HG03439 (cell line): ENCODE measurements around the gene TRPM3.

Experiments
- ATAC-seq: cut with Tn5 transposase; IDR thresholded peaks from one replicate; pipeline ENCODE4 v1.9.1; 2021; ENCODE audit warnings: mild to moderate bottlenecking, moderate library complexity; ENCODE audit not compliant: unreplicated experiment

The TRPM3 gene

DNA sequence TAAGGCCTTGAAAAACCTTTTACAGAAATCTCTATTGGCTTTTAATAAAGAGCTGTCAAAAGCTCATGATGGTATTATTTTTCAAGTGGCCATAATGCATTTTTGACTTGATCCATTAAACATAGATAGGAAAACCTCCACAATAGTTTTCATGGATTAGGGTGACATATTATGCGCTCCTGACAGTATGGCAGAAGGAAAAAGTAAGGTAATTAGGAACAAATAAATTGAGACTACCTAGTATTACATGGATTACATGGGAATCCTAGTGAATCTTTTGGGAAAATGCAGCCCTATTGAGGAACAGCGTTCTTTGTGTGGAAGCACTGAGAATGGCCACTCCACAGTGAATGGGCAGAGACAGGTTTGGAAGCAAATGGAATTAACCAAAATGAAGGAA lies 171.2 kb downstream of the TRPM3 start:
- ATAC-seq = no peak

DNA sequence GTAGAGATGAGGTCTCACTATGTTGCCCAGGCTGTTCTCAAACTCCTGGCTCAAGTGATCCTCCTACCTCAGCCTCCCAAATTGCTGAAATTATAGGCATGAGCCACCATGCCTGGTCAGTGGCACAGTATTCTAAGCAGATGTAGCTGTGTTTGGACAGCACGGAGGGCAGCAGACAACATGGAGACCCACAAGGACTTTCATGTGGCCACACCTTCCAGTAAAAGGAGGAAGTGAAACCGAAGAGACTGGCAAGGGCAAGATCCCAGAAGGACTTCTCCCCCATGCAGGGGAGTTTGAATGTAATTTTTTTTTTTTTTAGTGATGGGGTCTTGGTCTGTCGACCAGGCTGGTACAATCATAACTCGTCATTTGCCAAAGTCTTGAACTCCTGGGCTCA lies 172.2 kb downstream of the TRPM3 start:
- no peak for ATAC-seq

DNA sequence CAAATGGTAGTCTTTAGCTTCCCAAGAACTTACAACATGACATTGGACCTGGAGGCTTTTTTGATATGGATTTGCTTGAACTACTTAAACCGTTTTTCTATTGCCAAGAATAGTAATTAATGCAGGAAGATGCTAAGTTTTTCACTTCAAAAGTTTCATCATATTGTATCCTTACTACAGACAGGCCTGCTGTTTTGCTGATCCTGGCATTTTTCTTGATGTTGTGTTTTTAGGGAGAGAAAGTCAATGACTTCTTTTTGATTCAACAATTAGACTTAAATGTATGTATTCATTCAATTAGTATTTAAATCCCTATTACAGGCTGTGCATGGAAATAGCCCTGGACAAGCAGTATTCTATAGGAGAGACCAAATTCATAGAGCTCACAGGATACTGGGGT lies 172.7 kb downstream of the TRPM3 start:
- ATAC-seq = no peak

DNA sequence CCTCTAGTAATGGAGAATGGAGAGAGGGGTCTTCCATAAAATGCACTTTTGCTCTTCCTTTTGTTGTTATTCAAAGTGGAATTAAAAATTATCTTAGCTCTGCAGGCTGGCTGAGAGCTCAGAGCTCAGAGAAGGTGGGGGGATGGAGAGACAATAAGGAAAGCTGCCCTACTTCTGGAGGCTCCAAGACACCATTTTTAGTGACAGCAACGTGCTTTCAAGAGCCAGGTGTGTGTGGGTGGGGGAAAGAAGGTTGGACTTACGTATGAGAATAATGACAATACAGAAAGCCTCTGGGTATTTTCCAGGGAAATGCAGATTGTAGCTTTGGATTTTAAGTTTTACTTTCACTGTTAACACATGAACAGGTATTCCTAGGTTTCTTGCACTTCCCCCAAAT lies 173.9 kb downstream of the TRPM3 start:
- no peak for ATAC-seq

DNA sequence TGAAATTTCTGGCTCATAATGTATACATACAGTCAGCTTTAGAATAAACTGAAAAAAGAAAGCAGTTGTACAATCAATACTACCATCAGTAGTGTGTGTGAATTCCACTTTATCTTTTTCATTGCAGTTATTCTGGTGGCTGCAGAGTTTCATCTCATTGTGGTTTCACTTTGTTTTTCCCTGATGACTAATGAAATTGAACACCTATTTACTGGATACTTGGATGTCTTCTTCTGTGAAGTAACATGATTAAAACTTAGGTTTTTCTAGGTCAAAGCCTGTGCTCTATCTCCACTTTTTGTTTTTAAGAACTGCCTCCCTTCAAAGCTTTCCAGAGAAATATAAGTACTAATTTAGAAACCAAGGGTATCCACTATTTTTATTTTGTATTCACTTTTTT lies 174.3 kb downstream of the TRPM3 start:
- ATAC-seq = no peak

DNA sequence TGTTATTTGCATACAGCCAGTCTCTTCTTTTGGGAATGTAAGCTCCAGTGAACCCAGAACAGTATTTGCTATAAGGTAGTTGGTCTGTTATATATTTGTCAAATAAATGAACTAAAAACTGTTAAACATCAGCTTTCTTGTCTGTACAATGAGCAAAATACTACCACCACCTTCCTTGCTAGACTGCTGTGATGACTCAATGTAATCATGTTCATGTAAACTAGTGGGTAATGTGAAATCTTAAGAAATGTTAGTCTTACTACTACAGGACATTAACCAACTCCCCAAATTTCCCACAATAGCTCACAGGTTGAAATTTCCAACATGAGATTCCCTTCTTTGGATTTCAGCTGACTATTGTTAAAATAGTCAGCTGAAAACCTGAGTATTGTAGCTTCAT lies 176.1 kb downstream of the TRPM3 start:
- no peak for ATAC-seq

DNA sequence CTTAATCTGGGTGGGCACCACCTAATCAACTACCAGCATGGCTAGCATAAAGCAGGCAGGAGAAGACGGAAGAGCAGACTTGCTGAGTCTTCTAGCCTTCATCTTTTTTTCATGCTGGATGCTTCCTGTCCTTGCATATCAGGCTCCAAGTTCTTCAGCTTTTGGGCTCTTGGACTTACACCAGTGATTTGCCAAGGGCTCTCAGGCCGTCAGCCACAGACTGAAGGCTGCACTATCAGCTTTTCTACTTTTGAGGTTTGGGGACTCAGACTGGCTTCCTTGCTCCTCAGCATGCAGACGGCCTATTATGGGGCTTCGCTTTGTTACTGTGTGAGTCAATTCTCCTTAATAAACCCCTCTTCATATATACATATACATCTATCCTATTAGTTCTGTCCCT lies 180.2 kb downstream of the TRPM3 start:
- no peak for ATAC-seq

DNA sequence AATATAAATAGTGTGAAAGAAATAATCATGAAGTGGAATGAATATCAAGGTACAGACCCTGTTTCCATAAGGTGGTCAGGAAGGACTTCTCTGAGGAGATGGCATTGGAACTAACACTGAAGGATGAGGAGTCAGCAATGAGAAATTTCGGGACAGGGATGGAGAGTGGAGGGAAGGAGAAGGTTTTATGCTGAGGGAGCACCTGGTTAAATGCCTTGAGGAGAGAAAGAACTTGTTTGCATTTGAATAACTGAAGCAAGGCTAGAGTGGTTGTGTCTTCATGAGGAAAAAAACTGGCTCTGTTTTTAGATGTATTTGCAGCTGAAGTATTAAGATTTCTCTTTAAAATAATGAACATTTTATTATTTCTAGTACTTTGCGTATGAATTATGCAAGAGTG lies 180.8 kb downstream of the TRPM3 start:
- ATAC-seq = no peak

DNA sequence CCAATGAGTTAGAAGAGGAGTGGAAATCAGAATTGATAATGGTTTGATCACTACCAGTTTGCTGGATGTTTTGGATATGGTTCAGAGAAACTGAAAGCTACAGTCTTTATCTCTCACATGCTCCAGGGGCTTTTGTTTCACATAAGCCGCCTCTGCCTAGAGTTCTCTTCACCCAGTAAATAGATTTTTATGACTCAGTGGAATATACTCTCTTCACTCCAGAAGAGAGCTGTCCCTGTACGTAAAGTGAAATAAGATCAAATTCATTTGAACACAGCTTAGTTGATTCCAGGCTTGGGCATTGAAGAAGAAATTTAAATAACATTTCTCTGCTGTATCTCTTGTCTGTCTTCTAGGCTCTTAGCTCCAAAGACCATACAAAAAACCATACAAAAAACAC lies 184.9 kb downstream of the TRPM3 start:
- ATAC-seq = no peak

DNA sequence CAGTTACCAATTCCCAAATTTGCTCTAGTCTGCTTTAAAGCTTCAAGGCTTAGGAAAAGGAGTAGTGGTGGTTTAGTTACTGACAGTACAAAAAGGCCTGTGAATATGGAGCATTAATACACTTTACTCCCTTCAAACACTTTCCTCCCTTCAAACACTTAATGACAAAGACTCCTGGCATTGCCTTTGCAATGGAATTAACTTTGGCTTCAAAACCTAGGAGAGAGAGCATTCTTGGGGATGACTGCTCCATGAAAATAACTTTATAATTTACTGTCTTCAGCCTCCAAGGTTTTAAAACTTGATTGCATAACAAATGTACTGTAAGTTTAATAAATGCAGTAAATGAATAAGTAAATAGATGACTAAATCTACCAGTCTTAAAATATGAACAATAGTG lies 185.6 kb downstream of the TRPM3 start:
- ATAC-seq = no peak

DNA sequence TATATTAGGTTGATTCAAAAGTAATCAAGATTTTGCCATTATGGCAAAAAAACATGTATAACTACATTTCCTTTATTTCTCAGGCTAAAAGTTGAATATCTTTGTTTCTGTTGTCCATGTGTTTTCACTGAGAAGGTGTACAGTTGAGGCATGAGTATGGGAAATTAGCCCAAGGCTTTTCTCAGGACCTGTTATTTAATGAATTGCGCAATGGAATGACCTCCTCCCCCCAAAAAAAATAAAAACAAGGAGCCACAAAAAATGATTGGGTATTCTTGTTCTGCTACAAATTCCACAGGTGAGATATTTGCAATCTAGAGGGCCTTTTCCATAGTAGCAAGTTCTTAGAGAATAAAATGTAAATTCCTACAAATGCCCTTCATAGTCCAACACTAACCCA lies 186.8 kb downstream of the TRPM3 start:
- no peak for ATAC-seq

DNA sequence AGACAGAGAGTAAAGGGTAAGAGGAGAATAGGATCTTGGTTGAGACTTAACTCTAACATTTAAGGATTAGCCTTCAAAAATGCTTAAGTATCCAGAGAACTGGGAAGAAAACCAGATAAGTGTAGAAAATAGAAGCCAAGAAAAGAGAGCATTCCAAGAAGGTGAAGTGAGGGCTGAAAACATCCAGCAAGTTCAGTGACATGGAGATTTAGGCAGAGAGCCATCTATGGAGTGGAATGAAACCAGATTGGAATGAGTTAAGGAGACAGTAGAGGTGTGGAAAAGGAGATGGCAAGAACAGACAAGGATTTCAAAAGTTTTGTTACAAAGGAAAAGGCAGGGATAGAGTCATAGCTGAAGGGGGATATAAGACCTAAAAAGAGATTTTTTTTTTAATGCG lies 188.1 kb downstream of the TRPM3 start:
- ATAC-seq = no peak

DNA sequence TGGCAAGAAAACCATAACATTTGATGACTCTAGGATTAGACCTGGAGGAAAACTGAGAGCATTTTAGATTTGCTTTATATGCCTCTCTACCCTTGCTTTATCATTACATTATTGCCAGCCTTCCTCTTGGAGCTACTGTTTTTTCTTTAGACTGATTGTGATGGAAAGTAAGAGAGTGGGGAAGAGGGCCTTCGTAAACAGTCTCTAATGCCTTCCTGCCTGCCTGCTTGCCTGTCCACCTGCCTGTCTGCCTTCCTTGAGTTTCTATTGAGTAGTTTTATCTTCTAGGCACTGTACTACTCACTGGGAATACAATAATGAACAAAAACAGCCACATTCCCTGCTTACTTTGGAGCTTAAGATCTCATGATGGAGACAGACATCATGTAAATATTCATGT lies 189.3 kb downstream of the TRPM3 start:
- no peak for ATAC-seq

DNA sequence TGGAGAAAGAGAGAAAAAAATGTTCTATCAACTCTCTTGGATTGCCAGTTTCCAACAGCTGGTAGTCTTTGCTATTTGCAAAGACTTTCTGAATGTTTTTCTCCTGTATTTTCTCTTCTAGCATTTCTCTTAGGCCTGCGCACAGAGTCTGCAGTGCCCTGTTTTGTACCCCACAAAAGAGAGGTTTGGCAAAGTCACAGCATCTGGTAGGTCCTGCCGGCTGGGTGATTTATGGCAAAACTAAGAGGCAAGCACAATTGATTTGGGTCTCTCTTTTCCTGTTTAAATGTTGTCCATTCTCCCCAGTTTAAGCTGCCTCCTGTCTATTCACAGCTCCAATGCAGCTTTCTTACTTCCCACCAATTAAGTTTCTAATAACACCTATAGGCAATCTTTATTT lies 193.9 kb downstream of the TRPM3 start:
- no peak for ATAC-seq

DNA sequence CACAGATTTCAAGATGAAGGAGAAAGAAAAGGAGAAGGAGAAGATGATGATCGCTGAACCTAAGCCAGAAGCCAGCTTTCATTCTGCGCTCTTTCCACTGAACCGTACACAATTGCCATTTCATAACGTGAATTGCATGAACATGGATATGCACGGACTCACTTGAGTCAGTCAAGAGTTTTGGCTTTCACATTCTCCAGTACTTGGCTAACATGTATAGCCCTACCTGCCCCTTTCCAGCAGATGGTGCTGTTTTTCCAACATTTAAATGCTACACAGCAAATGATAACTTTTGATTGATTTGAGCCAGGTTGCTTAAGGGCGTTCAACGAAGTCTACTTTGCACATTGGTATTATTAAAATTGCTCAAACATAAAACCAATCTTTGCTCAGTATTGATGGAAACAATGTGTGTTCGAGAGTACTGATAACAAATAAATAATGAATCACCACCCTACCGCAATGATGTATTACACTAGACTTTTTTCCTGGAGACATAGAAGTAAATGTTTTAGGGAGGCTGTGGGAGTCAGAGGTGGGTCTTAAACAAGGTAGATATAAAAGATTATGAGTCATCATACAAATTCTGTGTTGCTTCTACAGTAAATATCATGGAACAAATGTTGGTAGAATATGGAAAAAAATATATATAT lies 196.4 kb downstream of the TRPM3 start:
- peak; percentile 89 for ATAC-seq

DNA sequence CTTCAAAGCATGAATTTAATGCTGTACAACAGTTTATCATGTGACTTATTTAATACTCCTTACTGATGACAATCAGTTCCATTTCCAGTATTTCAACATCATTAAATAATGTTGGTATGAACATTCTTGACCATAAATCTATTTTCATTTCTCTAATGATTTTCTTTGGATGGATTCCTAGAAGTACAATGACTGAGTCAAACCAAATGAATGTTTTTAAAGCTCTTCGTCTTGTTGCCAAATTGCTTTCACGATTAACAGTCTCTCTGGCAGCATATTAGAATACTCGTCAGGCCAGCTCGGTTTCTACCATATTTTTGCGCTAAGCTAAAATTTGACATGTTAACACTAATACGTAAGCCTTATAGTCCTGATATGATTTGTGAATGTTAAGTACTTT lies 197.0 kb downstream of the TRPM3 start:
- no peak for ATAC-seq

DNA sequence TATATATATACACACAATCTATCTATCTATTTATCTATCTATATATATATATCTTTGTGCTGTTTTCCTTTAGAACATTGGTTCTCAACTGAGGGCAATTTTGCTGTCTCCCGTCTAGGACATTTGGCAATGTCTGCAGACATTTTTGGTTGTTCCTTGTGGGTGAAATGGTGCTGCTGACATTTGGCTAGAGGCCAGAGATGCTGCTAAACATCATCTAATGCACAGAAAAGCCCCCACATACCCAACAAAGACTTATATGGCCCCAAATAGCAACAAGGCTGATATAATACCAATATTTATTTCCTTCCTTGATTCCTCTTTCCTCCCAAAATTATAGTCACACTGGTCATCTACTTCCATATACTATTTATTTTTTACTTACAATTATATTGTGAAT lies 197.5 kb downstream of the TRPM3 start:
- ATAC-seq = no peak

DNA sequence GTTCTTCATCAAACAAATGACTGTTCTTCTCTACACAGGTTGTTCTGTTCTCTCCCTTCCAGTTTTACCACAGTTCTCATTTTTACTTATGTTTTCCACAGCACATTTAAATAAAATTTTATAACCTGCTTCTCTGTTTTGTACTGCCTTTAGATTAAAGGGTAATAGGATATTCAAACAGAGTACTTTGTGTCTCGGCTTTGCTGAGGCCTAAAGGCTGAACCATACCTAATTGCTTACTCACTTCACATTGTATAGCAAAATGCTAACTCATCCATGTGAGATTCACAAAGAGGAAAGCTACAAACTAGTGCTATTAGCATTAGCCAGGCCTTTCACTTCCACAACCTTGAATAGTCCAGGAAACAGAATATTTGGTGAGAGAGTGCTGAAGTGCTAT lies 200.3 kb downstream of the TRPM3 start:
- no peak for ATAC-seq

DNA sequence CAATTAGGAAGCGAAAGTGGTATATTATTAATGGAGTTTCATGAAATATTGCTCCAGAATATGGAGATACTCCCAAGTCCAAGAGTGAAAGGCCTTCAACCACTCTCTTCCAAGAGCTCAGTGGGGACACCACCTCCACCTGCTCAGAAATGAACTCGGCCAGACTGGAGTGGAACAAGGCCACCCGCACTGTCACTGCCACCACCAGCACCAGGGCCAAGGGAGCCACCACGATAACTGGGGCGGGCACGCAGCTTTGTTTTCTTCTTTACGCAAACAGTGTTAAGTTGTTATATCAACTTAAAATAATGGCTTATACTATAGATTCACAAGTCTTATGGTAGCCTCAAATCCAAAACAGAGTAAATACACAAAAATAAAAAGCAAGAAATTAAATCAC lies 204.1 kb downstream of the TRPM3 start:
- no peak for ATAC-seq

DNA sequence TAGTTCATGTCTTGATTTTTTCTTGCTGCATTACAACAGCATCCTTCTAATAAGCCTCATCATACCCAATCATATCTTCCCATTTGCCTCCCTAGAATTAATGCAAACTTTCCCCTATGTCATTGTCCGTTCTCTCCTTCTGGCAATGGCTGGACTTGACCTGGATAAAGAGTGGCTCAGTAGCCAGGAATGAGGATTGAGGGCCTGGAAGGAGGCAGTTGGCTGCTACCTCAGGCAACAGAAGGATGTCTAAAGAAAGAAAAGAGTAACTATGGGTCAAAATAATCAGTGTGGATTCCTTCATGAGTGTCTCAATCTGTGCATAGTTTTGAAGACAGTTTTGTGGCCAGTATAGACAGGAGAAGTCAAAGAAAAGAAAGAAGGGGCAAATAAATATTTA lies 209.6 kb downstream of the TRPM3 start:
- ATAC-seq = no peak

DNA sequence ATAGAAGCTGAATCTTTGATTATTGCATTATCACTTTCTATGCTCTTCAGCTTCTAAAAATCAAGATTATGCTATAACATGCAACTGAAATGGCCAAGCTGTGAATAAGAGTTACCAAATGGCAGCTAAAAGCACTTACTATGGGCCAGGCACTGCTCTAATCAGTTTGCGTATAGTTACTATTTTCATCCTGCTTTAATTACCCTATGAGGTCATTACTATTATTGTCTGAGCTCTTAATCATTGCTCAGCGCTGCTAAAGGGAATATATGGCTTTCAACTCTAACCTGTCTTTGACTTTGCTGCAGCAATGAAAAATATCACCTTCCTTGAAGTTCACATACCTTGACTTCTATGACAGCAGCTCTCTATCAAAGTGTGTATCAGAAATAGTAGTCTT lies 210.8 kb downstream of the TRPM3 start:
- ATAC-seq = no peak

DNA sequence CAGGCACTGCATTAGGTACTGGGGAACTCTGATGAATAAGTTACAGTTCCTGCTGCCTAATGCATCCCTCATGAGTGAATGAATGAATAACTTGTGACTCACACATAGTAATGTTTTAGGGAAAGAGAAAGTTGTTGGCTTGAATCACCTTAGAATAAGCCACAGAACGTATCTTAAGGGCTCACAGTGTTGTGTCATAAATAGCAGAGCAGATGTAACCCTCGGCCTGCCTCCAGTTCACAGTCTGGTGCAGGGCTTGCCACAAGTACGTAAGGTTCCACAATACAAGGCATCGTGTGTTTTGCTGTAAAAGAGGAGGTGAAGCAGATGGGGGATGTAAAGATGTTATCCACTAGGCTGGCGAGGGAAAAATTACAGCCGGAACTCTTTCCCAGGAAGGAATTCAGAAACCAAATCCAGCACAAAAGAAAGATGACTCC lies 218.7 kb downstream of the TRPM3 start:
- no peak for ATAC-seq

DNA sequence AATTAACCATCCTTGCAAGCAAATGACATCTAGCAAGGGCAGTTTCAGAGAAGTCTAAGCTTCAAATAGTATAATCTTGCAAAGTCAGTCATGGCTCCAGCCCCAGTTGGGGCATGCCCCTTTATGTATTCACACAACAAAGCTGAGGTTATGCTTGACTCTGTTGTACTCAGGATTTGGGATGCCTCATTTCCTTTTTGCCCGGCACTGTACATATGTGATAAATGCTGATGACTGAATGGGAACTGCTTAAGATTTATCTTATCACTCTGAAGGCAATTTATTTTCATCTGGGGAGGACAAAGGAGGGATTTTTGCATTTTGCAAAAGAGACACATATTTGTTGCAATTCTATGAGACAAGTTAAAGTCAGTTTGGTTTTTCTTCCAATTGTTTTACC lies 219.2 kb downstream of the TRPM3 start:
- ATAC-seq = no peak

DNA sequence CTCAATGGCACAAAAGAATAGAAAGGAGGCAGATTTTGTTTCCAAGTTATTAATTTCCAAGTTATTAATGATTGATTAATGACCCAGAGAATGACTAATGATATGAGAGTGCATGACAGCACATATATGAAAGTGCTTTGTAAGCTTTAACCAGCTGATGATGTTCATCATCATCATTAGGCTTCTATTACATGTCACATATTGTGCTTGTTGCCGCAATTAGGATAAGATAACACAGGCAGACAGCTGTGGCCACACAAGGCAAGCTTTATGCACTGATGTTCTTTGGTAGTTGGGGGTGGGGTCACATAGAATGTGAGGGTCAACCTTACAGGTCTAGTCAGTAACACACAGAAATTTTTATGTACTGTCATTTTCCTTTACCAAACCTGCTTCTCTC lies 219.7 kb downstream of the TRPM3 start:
- no peak for ATAC-seq
